ENCODE measurements around the gene HIF3A. TPM values are rescaled to one million over a fixed set of nuclear protein-coding genes. Genes with fewer than 3 reads are reported as not detected.

HIF3A gene
- total and polyA plus RNA-seq, 2 experiments from 2014 or later: 54.6 to 149 TPM

- DNase-seq (ENCODE audit: low spot score): peak; percentile 98
Observed at GRCh38 chr19:46346821-46347571, 50.2 kb downstream of the HIF3A start, which contains the start of gene PPP5C. TSS of gene PPP5C (plus strand) at chr19:46347087. CDS start at chr19:46347097, 10 bp downstream.

DNA sequence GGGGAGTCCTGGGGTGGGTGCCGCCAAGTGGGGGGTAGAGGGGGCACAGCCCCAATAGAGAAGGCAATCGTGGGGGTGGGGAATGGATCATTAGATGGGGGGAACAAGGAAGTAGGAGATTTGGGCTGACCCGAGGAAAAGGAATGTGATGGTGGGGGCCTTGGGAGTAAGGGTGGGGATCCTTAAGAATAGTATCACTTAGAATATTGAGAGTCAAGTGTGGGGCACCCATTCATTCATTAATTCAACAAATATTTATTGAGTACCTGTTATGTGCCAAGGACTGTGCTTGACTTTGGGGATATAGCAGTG is 50.7 kb downstream of the HIF3A start:
- 5% methylated on average over 3 of the region's 3 CpGs for WGBS (ENCODE audit: low lambda C conversion rate, missing lambda C conversion rate)
- Histone ChIP-seq H3K4me2 (peak overlapping the region; percentile 85), H3K9me2 (replicated peaks; ENCODE audit: insufficient read depth) (no peaks in the 10 kb centered on the region), H3K27ac (no peak overlapping the region), H3K9me3 (ENCODE audit: low read depth) (no peaks in the 10 kb centered on the region), H3K79me2 (peaks cover 54% of the 10 kb centered on the region), H4K20me1 (ENCODE audit: insufficient read depth, poor library complexity, severe bottlenecking) (peaks cover 7% of the 10 kb centered on the region), H3K27me3 (no peaks in the 10 kb centered on the region), H3K4me1 (ENCODE audit: insufficient read depth) (peaks cover 32% of the 10 kb centered on the region), H3K36me3 (replicated peaks; ENCODE audit: insufficient read depth, low read depth) (no peaks in the 10 kb centered on the region), H2AFZ (no peak overlapping the region), H3K4me3 (peak overlapping the region; percentile 96)
- DNase-seq (ENCODE audit: low spot score): no peak
- TF ChIP-seq, protein P1, sequence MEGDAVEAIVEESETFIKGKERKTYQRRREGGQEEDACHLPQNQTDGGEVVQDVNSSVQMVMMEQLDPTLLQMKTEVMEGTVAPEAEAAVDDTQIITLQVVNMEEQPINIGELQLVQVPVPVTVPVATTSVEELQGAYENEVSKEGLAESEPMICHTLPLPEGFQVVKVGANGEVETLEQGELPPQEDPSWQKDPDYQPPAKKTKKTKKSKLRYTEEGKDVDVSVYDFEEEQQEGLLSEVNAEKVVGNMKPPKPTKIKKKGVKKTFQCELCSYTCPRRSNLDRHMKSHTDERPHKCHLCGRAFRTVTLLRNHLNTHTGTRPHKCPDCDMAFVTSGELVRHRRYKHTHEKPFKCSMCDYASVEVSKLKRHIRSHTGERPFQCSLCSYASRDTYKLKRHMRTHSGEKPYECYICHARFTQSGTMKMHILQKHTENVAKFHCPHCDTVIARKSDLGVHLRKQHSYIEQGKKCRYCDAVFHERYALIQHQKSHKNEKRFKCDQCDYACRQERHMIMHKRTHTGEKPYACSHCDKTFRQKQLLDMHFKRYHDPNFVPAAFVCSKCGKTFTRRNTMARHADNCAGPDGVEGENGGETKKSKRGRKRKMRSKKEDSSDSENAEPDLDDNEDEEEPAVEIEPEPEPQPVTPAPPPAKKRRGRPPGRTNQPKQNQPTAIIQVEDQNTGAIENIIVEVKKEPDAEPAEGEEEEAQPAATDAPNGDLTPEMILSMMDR (IDR thresholded peaks at IDR 0.05; ENCODE audit: poor library complexity): no peak
- TF ChIP-seq EZH2phosphoT487 (IDR thresholded peaks at IDR 0.05; ENCODE audit: low read depth, severe bottlenecking, unreplicated experiment) (no peak), EZH2 (IDR thresholded peaks at IDR 0.05; ENCODE audit: borderline replicate concordance) (no peak)

More at GRCh38 chr19:46346821-46347571, 50.2 kb downstream of the HIF3A start, which contains the start of gene PPP5C:
- TF ChIP-seq, protein P1 (IDR thresholded peaks at IDR 0.05; ENCODE audit: poor library complexity): peak; percentile 96
- no peak for TF ChIP-seq EZH2 (IDR thresholded peaks at IDR 0.05; ENCODE audit: borderline replicate concordance)
- TF ChIP-seq EZH2phosphoT487 (IDR thresholded peaks at IDR 0.05; ENCODE audit: low read depth, severe bottlenecking, unreplicated experiment): no peak
- no peaks in the 10 kb centered on the region for H3K36me3 ChIP-seq (replicated peaks; ENCODE audit: insufficient read depth, low read depth)
- H3K9me2 ChIP-seq (replicated peaks; ENCODE audit: insufficient read depth): no peaks in the 10 kb centered on the region
- H3K27ac ChIP-seq: peak within 1 kb of the TSS; percentile 94
- H3K4me2 ChIP-seq: peak within 1 kb of the TSS; percentile 87
- H2AFZ ChIP-seq: peak within 1 kb of the TSS; percentile 92
- no peaks in the 10 kb centered on the region for H3K9me3 ChIP-seq (ENCODE audit: low read depth)
- H3K79me2 ChIP-seq: peaks cover 50% of the 10 kb centered on the region
- H4K20me1 ChIP-seq (ENCODE audit: insufficient read depth, poor library complexity, severe bottlenecking): peaks cover 7% of the 10 kb centered on the region
- H3K4me3 ChIP-seq: peak within 1 kb of the TSS; percentile 96
- peaks cover 32% of the 10 kb centered on the region for H3K4me1 ChIP-seq (ENCODE audit: insufficient read depth)
- no peaks in the 10 kb centered on the region for H3K27me3 ChIP-seq
- WGBS (ENCODE audit: low lambda C conversion rate, missing lambda C conversion rate): 2% methylated on average over 60 of the region's 62 CpGs

GRCh38 chr19:46347985-46348384 is 51.1 kb downstream of the HIF3A start:
- Histone ChIP-seq H3K27ac (no peak overlapping the region), H3K4me1 (ENCODE audit: insufficient read depth) (peaks cover 32% of the 10 kb centered on the region), H3K4me2 (peak overlapping the region; percentile 85), H4K20me1 (ENCODE audit: insufficient read depth, poor library complexity, severe bottlenecking) (peaks cover 7% of the 10 kb centered on the region), H3K9me3 (ENCODE audit: low read depth) (no peaks in the 10 kb centered on the region), H3K36me3 (replicated peaks; ENCODE audit: insufficient read depth, low read depth) (no peaks in the 10 kb centered on the region), H3K27me3 (no peaks in the 10 kb centered on the region), H2AFZ (no peak overlapping the region), H3K79me2 (peaks cover 54% of the 10 kb centered on the region), H3K9me2 (replicated peaks; ENCODE audit: insufficient read depth) (no peaks in the 10 kb centered on the region), H3K4me3 (peak overlapping the region; percentile 96)
- 87% methylated on average over 5 of the region's 5 CpGs for WGBS (ENCODE audit: low lambda C conversion rate, missing lambda C conversion rate)
- TF ChIP-seq, protein P1 (IDR thresholded peaks at IDR 0.05; ENCODE audit: poor library complexity): no peak
- no peak for TF ChIP-seq EZH2phosphoT487 (IDR thresholded peaks at IDR 0.05; ENCODE audit: low read depth, severe bottlenecking, unreplicated experiment)
- no peak for TF ChIP-seq EZH2 (IDR thresholded peaks at IDR 0.05; ENCODE audit: borderline replicate concordance)
- no peak for DNase-seq (ENCODE audit: low spot score)

All from hepatocyte (in vitro differentiated cells).